ENCODE measurements around the gene MDM2.
"Not testable (repeated sequence)": the region's sequence is repeated elsewhere in the genome, so short reads cannot be mapped to it uniquely, and the experiment has no call there.

MDM2 gene

GRCh38 chr12:68806488-68807237 is 1.3 kb upstream of the MDM2 start:
- no peak for DNase-seq (ENCODE audit: low spot score)

DNA sequence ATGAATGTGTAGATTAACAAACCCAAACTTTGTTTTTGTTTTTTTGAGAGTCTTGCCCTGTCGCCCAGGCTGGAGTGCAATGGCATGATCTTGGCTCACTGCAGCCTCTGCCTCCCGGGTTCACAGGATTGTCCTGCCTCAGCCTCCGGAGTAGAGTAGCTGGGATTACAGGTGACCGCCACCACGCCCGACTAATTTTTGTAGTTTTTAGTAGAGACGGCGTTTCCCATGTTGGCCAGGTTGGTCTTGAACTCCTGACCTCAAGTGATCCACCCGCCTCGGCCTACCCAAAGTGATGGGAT is 752 bp upstream of the MDM2 start:
- not testable (repeated sequence) for DNase-seq (ENCODE audit: low spot score)

DNA sequence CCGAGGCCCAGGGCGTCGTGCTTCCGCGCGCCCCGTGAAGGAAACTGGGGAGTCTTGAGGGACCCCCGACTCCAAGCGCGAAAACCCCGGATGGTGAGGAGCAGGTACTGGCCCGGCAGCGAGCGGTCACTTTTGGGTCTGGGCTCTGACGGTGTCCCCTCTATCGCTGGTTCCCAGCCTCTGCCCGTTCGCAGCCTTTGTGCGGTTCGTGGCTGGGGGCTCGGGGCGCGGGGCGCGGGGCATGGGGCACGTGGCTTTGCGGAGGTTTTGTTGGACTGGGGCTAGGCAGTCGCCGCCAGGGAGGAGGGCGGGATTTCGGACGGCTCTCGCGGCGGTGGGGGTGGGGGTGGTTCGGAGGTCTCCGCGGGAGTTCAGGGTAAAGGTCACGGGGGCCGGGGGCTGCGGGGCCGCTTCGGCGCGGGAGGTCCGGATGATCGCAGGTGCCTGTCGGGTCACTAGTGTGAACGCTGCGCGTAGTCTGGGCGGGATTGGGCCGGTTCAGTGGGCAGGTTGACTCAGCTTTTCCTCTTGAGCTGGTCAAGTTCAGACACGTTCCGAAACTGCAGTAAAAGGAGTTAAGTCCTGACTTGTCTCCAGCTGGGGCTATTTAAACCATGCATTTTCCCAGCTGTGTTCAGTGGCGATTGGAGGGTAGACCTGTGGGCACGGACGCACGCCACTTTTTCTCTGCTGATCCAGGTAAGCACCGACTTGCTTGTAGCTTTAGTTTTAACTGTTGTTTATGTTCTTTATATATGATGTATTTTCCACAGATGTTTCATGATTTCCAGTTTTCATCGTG is 612 bp downstream of the MDM2 start:
- DNase-seq (ENCODE audit: low spot score) = peak; percentile 87

GRCh38 chr12:68809190-68810026 is 1.4 kb downstream of the MDM2 start:
- DNase-seq (ENCODE audit: low spot score) = no peak

DNA sequence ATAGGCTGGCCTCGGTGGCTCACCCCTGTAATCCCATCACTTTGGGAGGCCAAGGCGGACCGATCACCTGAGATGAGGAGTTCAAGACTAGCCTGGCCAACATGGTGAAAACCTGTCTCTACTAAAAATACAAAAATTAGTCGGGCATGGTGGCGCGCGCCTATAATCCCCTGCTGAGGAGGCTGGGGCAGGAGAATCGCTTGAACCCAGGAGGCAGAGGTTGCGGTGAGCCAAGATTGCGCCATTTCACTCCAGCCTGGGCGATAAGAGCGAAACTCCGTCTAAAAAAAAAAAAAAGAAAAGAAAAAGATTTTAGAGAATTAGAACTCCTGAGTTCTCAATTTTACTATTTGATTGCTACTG is 2.0 kb downstream of the MDM2 start:
- not testable (repeated sequence) for DNase-seq (ENCODE audit: low spot score)

GRCh38 chr12:68811573-68811972 is 3.6 kb downstream of the MDM2 start:
- not testable (repeated sequence) for DNase-seq (ENCODE audit: low spot score)

GRCh38 chr12:68812553-68813241 is 4.7 kb downstream of the MDM2 start:
- no peak for DNase-seq (ENCODE audit: low spot score)

- no peak for DNase-seq (ENCODE audit: low spot score)
Measured at GRCh38 chr12:68813242-68813593, 5.2 kb downstream of the MDM2 start.

- no peak for DNase-seq (ENCODE audit: low spot score)
Measured at GRCh38 chr12:68814490-68815231, 6.7 kb downstream of the MDM2 start.

DNA sequence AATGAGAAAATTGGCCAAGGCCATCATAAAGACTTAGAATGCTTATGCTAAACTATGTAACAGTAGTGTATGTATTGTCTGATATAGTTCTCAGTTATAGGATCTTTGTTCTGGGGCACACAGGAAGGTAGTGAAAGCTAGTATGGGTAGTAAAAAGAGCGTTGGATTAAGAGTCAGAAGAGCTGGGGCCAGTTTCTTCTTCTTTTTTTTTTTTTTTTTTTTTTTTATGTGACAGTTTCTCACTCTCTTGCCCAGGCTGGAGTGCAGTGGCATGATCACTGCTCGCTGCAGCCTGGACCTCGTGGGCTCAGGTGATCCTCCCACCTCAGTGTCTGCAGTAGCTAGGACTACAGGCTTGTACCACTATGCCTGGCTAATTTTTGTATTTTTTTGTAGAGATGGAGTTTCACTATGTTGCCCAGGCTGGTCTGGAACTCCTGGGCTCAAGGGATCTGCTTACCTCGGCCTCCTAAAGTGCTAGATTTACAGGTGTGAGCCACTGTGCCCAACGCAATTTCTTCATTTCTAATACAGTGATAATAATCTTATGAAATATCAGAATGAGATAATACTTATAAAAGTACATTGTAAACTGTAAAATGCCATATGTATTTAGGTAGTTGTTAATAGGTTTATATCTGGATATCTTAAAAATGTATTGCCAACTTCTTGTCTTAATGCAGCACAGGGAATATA is 7.4 kb downstream of the MDM2 start:
- DNase-seq (ENCODE audit: low spot score) = no peak

- DNase-seq (ENCODE audit: low spot score) = no peak
Measured at GRCh38 chr12:68815928-68816800, 8.2 kb downstream of the MDM2 start.

DNA sequence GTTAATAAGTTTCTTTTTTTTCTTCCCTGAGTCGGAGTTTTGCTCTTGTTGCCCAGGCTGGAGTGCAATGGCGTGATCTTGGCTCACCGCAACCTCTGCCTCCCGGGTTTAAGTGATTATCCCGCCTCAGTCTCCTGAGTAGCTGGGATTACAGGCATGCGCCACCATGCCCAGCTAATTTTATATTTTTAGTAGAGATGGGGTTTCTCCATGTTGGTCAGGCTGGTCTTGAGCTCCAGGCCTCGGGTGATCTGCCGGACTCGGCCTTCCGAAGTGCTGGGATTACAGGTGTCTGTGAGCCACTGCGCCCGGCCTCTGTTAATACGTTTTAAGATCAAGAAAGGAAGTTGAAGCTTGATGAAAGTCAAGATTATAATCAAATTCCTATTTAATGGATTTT is 11.5 kb downstream of the MDM2 start:
- not testable (repeated sequence) for DNase-seq (ENCODE audit: low spot score)

DNA sequence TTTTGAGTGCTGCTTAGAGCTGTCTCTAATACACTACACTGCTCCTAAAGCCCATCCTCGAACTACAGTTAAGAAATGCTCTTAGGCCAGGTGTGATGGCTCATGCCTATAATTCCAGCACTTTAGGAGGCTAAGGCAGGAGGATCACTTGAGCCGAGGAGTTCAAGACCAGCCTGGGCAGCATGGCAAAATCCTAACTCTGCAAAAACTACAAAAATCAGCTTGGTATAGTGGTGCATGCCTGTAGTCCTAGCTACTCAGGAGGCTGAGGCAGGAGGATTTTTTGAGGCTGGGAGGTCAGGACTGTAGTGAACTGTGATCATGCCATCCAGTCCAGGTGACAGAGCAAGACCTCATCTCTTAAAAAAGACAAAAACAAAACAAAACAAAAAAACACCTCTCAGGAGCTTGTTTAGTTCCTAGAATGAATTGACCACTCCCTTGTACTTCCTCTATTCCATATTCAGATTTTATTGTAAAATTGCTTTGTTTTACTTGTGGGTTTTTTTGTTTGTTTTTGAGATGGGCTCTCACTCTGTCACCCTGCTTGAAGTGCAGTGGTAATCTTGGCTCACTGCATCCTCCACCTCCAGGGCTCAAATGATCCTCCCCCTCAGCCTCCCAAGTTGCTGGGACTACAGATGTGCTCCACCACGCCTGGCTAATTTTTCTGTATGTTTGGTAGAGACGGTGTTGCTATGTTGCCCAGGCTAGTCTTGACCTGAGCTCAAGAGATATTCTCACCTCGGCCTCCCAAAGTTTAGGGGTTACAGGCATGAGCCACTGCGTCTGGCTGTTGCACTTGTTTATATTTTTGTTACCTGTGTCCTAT is 13.6 kb downstream of the MDM2 start:
- no peak for DNase-seq (ENCODE audit: low spot score)

GRCh38 chr12:68823696-68824095 is 15.7 kb downstream of the MDM2 start:
- DNase-seq (ENCODE audit: low spot score) = no peak

DNA sequence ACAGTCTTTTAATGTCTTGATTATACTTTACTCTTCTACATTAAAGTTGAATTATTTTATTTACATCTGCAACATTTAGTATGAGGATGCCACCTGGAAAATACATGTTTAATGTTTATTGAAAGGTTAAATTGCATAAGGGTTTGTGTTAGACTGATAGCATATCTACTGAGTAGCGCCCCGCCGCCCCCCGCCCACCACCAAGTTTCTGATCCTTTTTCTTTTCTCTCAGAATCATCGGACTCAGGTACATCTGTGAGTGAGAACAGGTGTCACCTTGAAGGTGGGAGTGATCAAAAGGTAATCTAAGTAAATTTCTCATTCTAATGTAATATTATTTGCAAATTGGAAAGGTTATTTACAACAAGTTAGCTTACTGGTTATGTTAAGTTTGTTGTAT is 16.2 kb downstream of the MDM2 start:
- DNase-seq (ENCODE audit: low spot score) = no peak

DNA sequence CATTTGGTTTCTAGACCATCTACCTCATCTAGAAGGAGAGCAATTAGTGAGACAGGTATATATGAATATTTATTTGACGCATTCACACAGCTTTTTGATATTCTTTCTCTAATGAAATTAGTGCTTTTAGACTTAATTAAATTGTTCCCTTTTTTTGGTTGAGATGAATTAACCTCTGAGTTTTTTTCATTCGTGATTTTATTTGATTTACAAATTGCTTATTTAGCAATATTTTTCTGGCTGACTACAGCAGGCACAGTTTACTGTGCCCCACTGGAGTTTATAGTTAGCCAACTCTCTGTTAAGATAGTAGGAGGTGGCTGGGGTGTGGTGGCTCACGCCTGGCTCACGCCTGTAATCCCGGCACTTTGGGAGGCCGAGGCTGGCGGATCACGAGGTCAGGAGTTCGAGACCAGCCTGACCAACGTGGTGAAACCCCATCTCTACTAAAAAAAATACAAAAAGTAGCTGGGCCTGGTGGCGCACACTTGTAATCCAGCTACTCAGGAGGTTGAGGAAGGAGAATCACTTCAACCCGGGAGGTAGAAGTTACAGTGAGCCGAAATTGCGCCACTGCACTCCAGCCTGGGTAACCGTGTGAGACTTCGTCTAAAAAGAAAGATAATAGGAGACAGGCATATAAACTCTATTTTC is 16.7 kb downstream of the MDM2 start:
- DNase-seq (ENCODE audit: low spot score) = no peak

DNA sequence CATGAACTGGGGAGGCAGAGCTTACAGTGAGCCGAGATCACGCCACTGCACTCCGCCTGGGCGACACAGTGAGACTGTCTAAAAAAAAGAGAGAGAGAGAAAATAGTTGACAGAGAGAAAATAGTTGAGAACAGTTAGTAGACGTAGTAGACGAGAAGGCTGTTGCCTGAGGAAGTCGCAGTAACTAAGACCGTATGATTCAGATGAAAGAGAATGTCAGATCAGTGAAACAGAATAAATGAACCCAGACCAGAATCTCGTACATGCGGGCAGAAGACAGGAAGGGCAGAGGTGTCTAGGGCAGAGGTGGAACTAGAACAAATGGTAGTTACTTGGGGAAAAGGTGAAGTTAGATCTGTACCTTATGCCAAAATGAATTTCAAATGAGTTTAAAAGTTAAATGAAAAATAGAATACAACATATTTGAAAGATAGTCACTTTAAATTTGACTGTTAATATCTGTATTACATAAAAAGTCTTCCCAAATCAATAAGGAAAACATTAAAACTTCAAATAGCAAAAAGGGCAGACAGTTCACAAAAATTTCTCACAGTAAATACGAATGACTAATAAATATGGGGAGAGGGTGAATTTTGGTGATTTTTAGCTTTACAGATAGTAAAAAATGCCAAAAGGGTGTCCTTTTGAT is 17.7 kb downstream of the MDM2 start:
- DNase-seq (ENCODE audit: low spot score) = no peak
